ENCODE measurements around the gene SHROOM2.
"Not testable (repeated sequence)": the region's sequence is repeated elsewhere in the genome, so short reads cannot be mapped to it uniquely, and the experiment has no call there.

SHROOM2 gene

GRCh38 chrX:9832811-9833210, 46.6 kb downstream of the SHROOM2 start:
- no peak for DNase-seq

GRCh38 chrX:9835585-9836210, 49.5 kb downstream of the SHROOM2 start:
- no peak for DNase-seq

- no peak for DNase-seq
Observed at GRCh38 chrX:9842541-9842940, 56.3 kb downstream of the SHROOM2 start.

- no peak for DNase-seq
Observed at GRCh38 chrX:9844936-9845577, 58.8 kb downstream of the SHROOM2 start.

GRCh38 chrX:9845578-9845952, 59.3 kb downstream of the SHROOM2 start:
- DNase-seq, result no peak

GRCh38 chrX:9846631-9847030, 60.4 kb downstream of the SHROOM2 start:
- DNase-seq, result no peak

- DNase-seq, result no peak
Observed at GRCh38 chrX:9847071-9847470, 60.8 kb downstream of the SHROOM2 start.

- no peak for DNase-seq
Observed at GRCh38 chrX:9848718-9849479, 62.7 kb downstream of the SHROOM2 start.

GRCh38 chrX:9851890-9852289, 65.7 kb downstream of the SHROOM2 start:
- DNase-seq, result no peak

- no peak for DNase-seq
Observed at GRCh38 chrX:9853307-9853706, 67.1 kb downstream of the SHROOM2 start.

GRCh38 chrX:9855561-9856283, 69.5 kb downstream of the SHROOM2 start:
- DNase-seq, result no peak

- no peak for DNase-seq
Observed at GRCh38 chrX:9856588-9856987, 70.4 kb downstream of the SHROOM2 start.

- DNase-seq, result no peak
Observed at GRCh38 chrX:9857575-9858474, 71.6 kb downstream of the SHROOM2 start.

GRCh38 chrX:9858684-9859083, 72.5 kb downstream of the SHROOM2 start:
- not testable (repeated sequence) for DNase-seq

GRCh38 chrX:9859711-9860555, 73.7 kb downstream of the SHROOM2 start:
- no peak for DNase-seq

GRCh38 chrX:9860826-9861225, 74.6 kb downstream of the SHROOM2 start:
- no peak for DNase-seq

GRCh38 chrX:9861711-9862110, 75.5 kb downstream of the SHROOM2 start:
- no peak for DNase-seq

GRCh38 chrX:9862525-9862924, 76.3 kb downstream of the SHROOM2 start:
- no peak for DNase-seq

- no peak for DNase-seq
Observed at GRCh38 chrX:9862953-9863352, 76.7 kb downstream of the SHROOM2 start.

GRCh38 chrX:9864011-9864410, 77.8 kb downstream of the SHROOM2 start:
- DNase-seq, result no peak

GRCh38 chrX:9865804-9866472, 79.7 kb downstream of the SHROOM2 start:
- no peak for DNase-seq

All from hippocampal formation (tissue), 2 donors.